H9 (cell line): Measurements from ENCODE around the gene CEP68. TPM values are rescaled to one million over a fixed set of nuclear protein-coding genes. Genes with fewer than 3 reads are reported as not detected.

Experiments
- DNase-seq: peaks from one replicate; pipeline ENCODE4 v3.0.0-alpha.2; 2017
- H2AFZ ChIP-seq: one replicate; pipeline ENCODE4 v1.6.1; 2013; ENCODE audit warnings: mild to moderate bottlenecking, low read length, control low read depth, moderate library complexity
- H2AK5ac ChIP-seq: 2 replicates; pipeline ENCODE4 v1.6.1; 2013; ENCODE audit warnings: low read length, control low read depth, mixed read lengths; ENCODE audit not compliant: insufficient read length
- H2BK120ac ChIP-seq: one replicate; pipeline ENCODE4 v1.6.1; 2013; ENCODE audit warnings: low read depth, mild to moderate bottlenecking, low read length, control low read depth, inconsistent platforms; ENCODE audit not compliant: poor library complexity, severe bottlenecking
- H2BK12ac ChIP-seq: 2 replicates; pipeline ENCODE4 v1.6.1; 2013; ENCODE audit warnings: low read length, control low read depth, mixed read lengths, low read depth; ENCODE audit not compliant: insufficient read length
- H2BK15ac ChIP-seq: 2 replicates; pipeline ENCODE4 v1.6.1; 2013; ENCODE audit warnings: low read depth, low read length, control low read depth
- H2BK20ac ChIP-seq: one replicate; pipeline ENCODE4 v1.6.1; 2013; ENCODE audit warnings: low read depth, mild to moderate bottlenecking, low read length, control low read depth, inconsistent platforms; ENCODE audit not compliant: poor library complexity, severe bottlenecking
- H2BK5ac ChIP-seq: 2 replicates; pipeline ENCODE4 v1.6.1; 2013; ENCODE audit warnings: low read length, control low read depth, mixed read lengths; ENCODE audit not compliant: insufficient read length
- H3K14ac ChIP-seq: 2 replicates; pipeline ENCODE4 v1.6.1; 2013; ENCODE audit warnings: low read length, control low read depth; ENCODE audit not compliant: insufficient read depth
- H3K18ac ChIP-seq: 2 replicates; pipeline ENCODE4 v1.6.1; 2013; ENCODE audit warnings: low read depth, mild to moderate bottlenecking, mixed read lengths, low read length, control low read depth; ENCODE audit not compliant: insufficient read length
- H3K23ac ChIP-seq: 2 replicates; pipeline ENCODE4 v1.6.1; 2013; ENCODE audit warnings: low read length, control low read depth, mixed read lengths, low read depth; ENCODE audit not compliant: insufficient read length
- H3K23me2 ChIP-seq: 2 replicates; pipeline ENCODE4 v1.6.1; 2013; ENCODE audit warnings: low read depth, mild to moderate bottlenecking, mixed read lengths, low read length, control low read depth; ENCODE audit not compliant: insufficient read length, poor library complexity, severe bottlenecking
- H3K27ac ChIP-seq: 2 replicates; pipeline ENCODE4 v1.5.1; 2013; ENCODE audit warnings: low read length, control low read depth, mixed read lengths, low read depth; ENCODE audit not compliant: insufficient read length
- H3K27me3 ChIP-seq: 2 replicates; pipeline ENCODE4 v1.6.1; 2013; ENCODE audit warnings: low read length, control low read depth, inconsistent platforms; ENCODE audit not compliant: insufficient read depth
- H3K4ac ChIP-seq: 2 replicates; pipeline ENCODE4 v1.6.1; 2013; ENCODE audit warnings: low read depth, mild to moderate bottlenecking, control low read depth, inconsistent platforms, low read length, moderate library complexity
- H3K4me1 ChIP-seq: 2 replicates; pipeline ENCODE4 v1.6.1; 2013; ENCODE audit warnings: low read length, control low read depth, inconsistent platforms; ENCODE audit not compliant: insufficient read depth
- H3K4me2 ChIP-seq: 2 replicates; pipeline ENCODE4 v1.6.1; 2013; ENCODE audit warnings: low read length, control low read depth, mixed read lengths; ENCODE audit not compliant: insufficient read length, insufficient read depth
- H3K56ac ChIP-seq: 2 replicates; pipeline ENCODE4 v1.6.1; 2013; ENCODE audit warnings: low read depth, mild to moderate bottlenecking, mixed read lengths, low read length, control low read depth; ENCODE audit not compliant: insufficient read length
- H3K79me1 ChIP-seq: 2 replicates; pipeline ENCODE4 v1.6.1; 2013; ENCODE audit warnings: low read depth, mild to moderate bottlenecking, moderate library complexity, low read length, control low read depth, inconsistent platforms; ENCODE audit not compliant: insufficient read depth, poor library complexity, severe bottlenecking
- H3K79me2 ChIP-seq: 2 replicates; pipeline ENCODE4 v1.6.1; 2013; ENCODE audit warnings: low read length, control low read depth, inconsistent platforms; ENCODE audit not compliant: insufficient read depth
- H3K9ac ChIP-seq: 2 replicates; pipeline ENCODE4 v1.6.1; 2013; ENCODE audit warnings: low read length, control low read depth, mixed read lengths; ENCODE audit not compliant: insufficient read length; ENCODE audit errors: extremely low read depth
- H3K9me3 ChIP-seq: one replicate; pipeline ENCODE4 v1.6.1; 2013; ENCODE audit warnings: low read depth, low read length, inconsistent platforms; ENCODE audit not compliant: control insufficient read depth
- H3T11ph ChIP-seq: one replicate; pipeline ENCODE4 v1.6.1; 2013; ENCODE audit warnings: mild to moderate bottlenecking, low read length, control low read depth, inconsistent platforms
- H4K20me1 ChIP-seq: one replicate; pipeline ENCODE4 v1.6.1; 2013; ENCODE audit not compliant: control insufficient read depth, insufficient read length, insufficient read depth
- H4K5ac ChIP-seq: 2 replicates; pipeline ENCODE4 v1.6.1; 2013; ENCODE audit warnings: low read depth, mild to moderate bottlenecking, mixed read lengths, low read length, control low read depth; ENCODE audit not compliant: insufficient read length
- H4K8ac ChIP-seq: replicated peaks from 2 replicates; pipeline ENCODE4 v1.6.1; 2013; ENCODE audit warnings: low read length, control low read depth, mixed read lengths, low read depth; ENCODE audit not compliant: insufficient read length
- H4K91ac ChIP-seq: 2 replicates; pipeline ENCODE4 v1.6.1; 2013; ENCODE audit warnings: low read depth, mild to moderate bottlenecking, moderate library complexity, mixed read lengths, low read length, control low read depth; ENCODE audit not compliant: insufficient read length
- H3K27ac Mint-ChIP-seq, 3 experiments: 2 replicates in 2 of 3; 3 replicates in 1 of 3; pipeline ENCODE4 v1.8.0; 2020 to 2021; ENCODE audit warnings: mixed read lengths in 3 of 3, mild to moderate bottlenecking in 1 of 3, moderate library complexity in 1 of 3
- H3K27me3 Mint-ChIP-seq: 2 replicates; pipeline ENCODE4 v1.8.0; 2021; ENCODE audit warnings: low read depth, mild to moderate bottlenecking, moderate library complexity, mixed read lengths
- H3K36me3 Mint-ChIP-seq, 3 experiments: 2 replicates in 2 of 3; 3 replicates in 1 of 3; pipeline ENCODE4 v1.8.0; 2020 to 2021; ENCODE audit warnings: low read depth in 3 of 3, mixed read lengths in 3 of 3; ENCODE audit not compliant: insufficient read depth in 1 of 3
- H3K4me1 Mint-ChIP-seq, 2 experiments: 2 replicates each; pipeline ENCODE4 v1.8.0; 2020; ENCODE audit warnings: mixed read lengths in 2 of 2
- H3K4me3 Mint-ChIP-seq, 2 experiments: 2 replicates in 1 of 2; 3 replicates in 1 of 2; pipeline ENCODE4 v1.8.0; 2020 to 2021; ENCODE audit warnings: mild to moderate bottlenecking in 2 of 2, mixed read lengths in 2 of 2, moderate library complexity in 1 of 2
- H3K9me3 Mint-ChIP-seq, 2 experiments: 2 replicates in 1 of 2; 3 replicates in 1 of 2; pipeline ENCODE4 v1.8.0; 2020; ENCODE audit warnings: mild to moderate bottlenecking in 2 of 2, mixed read lengths in 2 of 2, moderate library complexity in 1 of 2
- WGBS: extraction: QIAGEN DNeasy Blood & Tissue Kit; methylation state at CpG from one replicate; pipeline ENCODE4 v1.1.7; 2013; ENCODE audit warnings: missing lambda C conversion rate, low lambda C conversion rate, mixed read lengths; ENCODE audit not compliant: insufficient read length; ENCODE audit errors: extremely low coverage; 5-methylcytosine and 5-hydroxymethylcytosine counted together
- total RNA-seq: library from RNA; stranded (reverse); gene quantifications from 2 replicates; pipeline ENCODE4 v1.2.1, GENCODE V29; 2021
- TF ChIP-seq, protein P1 (sequence below): fragments of 200-600 bp; sonication (generic); conservative IDR thresholded peaks from 3 replicates; pipeline ENCODE4 v1.8.0; 2021; ENCODE audit warnings: antibody characterized with exemption, mild to moderate bottlenecking

The CEP68 gene
- total RNA-seq, 1 experiment from 2014 or later, result 20.2 TPM

DNA sequence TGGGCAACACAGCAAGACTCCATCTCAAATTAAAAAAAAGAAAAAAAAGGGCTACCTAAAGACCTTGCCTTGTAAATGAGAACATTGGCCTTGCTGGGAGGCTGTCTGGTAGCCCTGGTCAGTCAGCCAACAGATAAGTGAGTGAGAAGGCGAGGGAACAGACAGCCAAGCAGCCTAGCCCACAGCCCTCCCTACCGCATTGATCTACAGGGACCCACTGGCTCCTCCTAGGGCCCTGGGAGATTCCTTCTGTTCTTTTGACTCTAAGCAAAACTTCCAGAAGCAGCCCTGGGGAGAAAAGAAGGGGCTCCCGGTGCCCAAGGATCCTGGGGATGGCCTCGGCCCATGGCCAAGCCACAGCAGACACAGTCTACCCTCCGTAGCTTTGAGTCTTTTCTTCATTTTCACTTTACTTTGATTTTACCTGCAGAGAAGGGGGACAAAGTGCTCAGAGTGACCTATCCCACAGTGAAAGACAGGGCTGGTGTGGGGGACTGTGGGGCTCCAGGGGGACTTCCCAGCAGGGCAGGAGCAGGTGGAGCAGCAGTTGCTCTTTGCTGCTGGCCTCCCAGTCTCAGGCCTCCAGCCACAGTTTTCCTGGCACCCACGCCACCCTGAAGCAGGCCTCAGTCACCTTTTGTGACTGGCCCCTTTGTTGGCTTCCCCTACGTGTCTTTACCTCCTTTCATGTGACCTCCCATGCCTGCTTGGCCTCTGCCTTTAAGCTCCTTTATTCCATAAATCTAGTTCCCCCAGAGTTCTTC lies 5.1 kb downstream of the CEP68 start:
- Histone ChIP-seq H2AK5ac (no peak overlapping the region), H2AFZ (no peak overlapping the region), H2BK20ac (no peak overlapping the region), H3K79me1 (peaks cover 10% of the 10 kb centered on the region), H2BK15ac (no peak overlapping the region), H3K14ac (no peak overlapping the region), H4K91ac (no peak overlapping the region), H3K56ac (no peak overlapping the region), H4K8ac (no peak overlapping the region), H4K5ac (no peak overlapping the region), H3K4ac (no peak overlapping the region), H2BK120ac (no peak overlapping the region), H3K4me2 (no peak overlapping the region), H3K9ac (no peak overlapping the region), H3K9me3 (no peaks in the 10 kb centered on the region), H3K4me1 (no peaks in the 10 kb centered on the region; the same call in 1 of the 2 replicates), H3K23ac (no peak overlapping the region), H3K23me2 (peaks cover 6% of the 10 kb centered on the region), H3K18ac (no peak overlapping the region), H3T11ph (no peak overlapping the region), H2BK5ac (no peak overlapping the region), H4K20me1 (peaks cover 2% of the 10 kb centered on the region), H2BK12ac (no peak overlapping the region), H3K79me2 (peaks cover 16% of the 10 kb centered on the region), H3K27me3 (no peaks in the 10 kb centered on the region), H3K27ac (no peak overlapping the region)
- TF ChIP-seq, protein P1, sequence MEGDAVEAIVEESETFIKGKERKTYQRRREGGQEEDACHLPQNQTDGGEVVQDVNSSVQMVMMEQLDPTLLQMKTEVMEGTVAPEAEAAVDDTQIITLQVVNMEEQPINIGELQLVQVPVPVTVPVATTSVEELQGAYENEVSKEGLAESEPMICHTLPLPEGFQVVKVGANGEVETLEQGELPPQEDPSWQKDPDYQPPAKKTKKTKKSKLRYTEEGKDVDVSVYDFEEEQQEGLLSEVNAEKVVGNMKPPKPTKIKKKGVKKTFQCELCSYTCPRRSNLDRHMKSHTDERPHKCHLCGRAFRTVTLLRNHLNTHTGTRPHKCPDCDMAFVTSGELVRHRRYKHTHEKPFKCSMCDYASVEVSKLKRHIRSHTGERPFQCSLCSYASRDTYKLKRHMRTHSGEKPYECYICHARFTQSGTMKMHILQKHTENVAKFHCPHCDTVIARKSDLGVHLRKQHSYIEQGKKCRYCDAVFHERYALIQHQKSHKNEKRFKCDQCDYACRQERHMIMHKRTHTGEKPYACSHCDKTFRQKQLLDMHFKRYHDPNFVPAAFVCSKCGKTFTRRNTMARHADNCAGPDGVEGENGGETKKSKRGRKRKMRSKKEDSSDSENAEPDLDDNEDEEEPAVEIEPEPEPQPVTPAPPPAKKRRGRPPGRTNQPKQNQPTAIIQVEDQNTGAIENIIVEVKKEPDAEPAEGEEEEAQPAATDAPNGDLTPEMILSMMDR, result no peak
- no peaks in the 10 kb centered on the region; the same call in 1 of the 2 replicates for H3K27me3 Mint-ChIP-seq
- no peak overlapping the region for H3K4me3 Mint-ChIP-seq
- WGBS, result no CpG with 5 or more reads among the region's 7 CpGs
- H3K9me3 Mint-ChIP-seq, result no peaks in the 10 kb centered on the region
- DNase-seq, result no peak
- H3K27ac Mint-ChIP-seq, result peak overlapping the region in 2 of 3 experiments; percentile 29 to 71; a peak in 2 of 7 replicates
- H3K36me3 Mint-ChIP-seq, result peaks cover 0 to 6% (median 2%) of the 10 kb centered on the region in 3 experiments; a peak in 6 of 7 replicates
- H3K4me1 Mint-ChIP-seq, result peaks cover 25 to 35% of the 10 kb centered on the region in 2 experiments
